CD14-positive monocyte (primary cell): ENCODE results near the gene RECK. TPM values are rescaled to one million over a fixed set of nuclear protein-coding genes. Genes with fewer than 3 reads are reported as not detected.

Experiments
- DNase-seq, 3 donors: peaks; one replicate each; pipeline ENCODE4 v3.0.0-alpha.2; 2011 to 2022
- H2AFZ ChIP-seq: 2 replicates; pipeline ENCODE4 v1.6.0; 2012; ENCODE audit warnings: mild to moderate bottlenecking, low read depth, low read length, inconsistent platforms; ENCODE audit not compliant: insufficient read depth, poor library complexity, severe bottlenecking
- H3K27ac ChIP-seq, 2 donors: 1 replicate in 1 of 2; 2 replicates in 1 of 2; pipeline ENCODE4 v1.5.1; 2012 to 2013; ENCODE audit warnings: low read length in 2 of 2, control low read depth in 1 of 2, inconsistent platforms in 1 of 2, low read depth in 1 of 2, mild to moderate bottlenecking in 1 of 2
- H3K27me3 ChIP-seq, 2 donors: one replicate each; pipeline versions ENCODE4 v1.6.0 to v1.6.1; 2011 to 2013; ENCODE audit warnings: low read length in 2 of 2; ENCODE audit not compliant: control insufficient read depth in 2 of 2, insufficient read depth in 2 of 2
- H3K36me3 ChIP-seq, 2 donors: replicated peaks in 1 of 2; 1 replicate in 1 of 2; 2 replicates in 1 of 2; pipeline versions ENCODE4 v1.5.1 to v1.6.1; 2012 to 2013; ENCODE audit warnings: low read length in 2 of 2, control low read depth in 1 of 2, inconsistent platforms in 1 of 2, mild to moderate bottlenecking in 1 of 2; ENCODE audit not compliant: insufficient read depth in 2 of 2, control insufficient read depth in 1 of 2
- H3K4me1 ChIP-seq, 2 donors: 1 replicate in 1 of 2; 2 replicates in 1 of 2; pipeline versions ENCODE4 v1.5.1 to v1.6.1; 2012 to 2013; ENCODE audit warnings: low read length in 2 of 2, control low read depth in 1 of 2, inconsistent platforms in 1 of 2, mild to moderate bottlenecking in 1 of 2, moderate library complexity in 1 of 2; ENCODE audit not compliant: insufficient read depth in 2 of 2, control insufficient read depth in 1 of 2
- H3K4me2 ChIP-seq: replicated peaks from 2 replicates; pipeline ENCODE3; 2012; ENCODE audit warnings: low read length, moderate library complexity, mild to moderate bottlenecking; ENCODE audit not compliant: poor library complexity, severe bottlenecking; ENCODE audit errors: extremely low read depth
- H3K4me3 ChIP-seq, 3 experiments: fragments of 200-600 bp in 1 of 3; sonication (generic) in 1 of 3; replicated peaks in 1 of 3; 1 replicate in 2 of 3; 2 replicates in 1 of 3; pipeline ENCODE4 v1.5.1; 2011 to 2013; ENCODE audit warnings: low read length in 3 of 3, mild to moderate bottlenecking in 3 of 3, control low read depth in 2 of 3, low read depth in 2 of 3, inconsistent platforms in 1 of 3, moderate library complexity in 1 of 3
- H3K79me2 ChIP-seq: 2 replicates; pipeline ENCODE4 v1.6.0; 2012; ENCODE audit warnings: mild to moderate bottlenecking, control low read depth, inconsistent platforms, low read length, moderate library complexity; ENCODE audit not compliant: insufficient read depth
- H3K9ac ChIP-seq: 2 replicates; pipeline ENCODE4 v1.6.0; 2017; ENCODE audit warnings: low read length, mild to moderate bottlenecking; ENCODE audit not compliant: insufficient read depth, poor library complexity, severe bottlenecking
- H3K9me3 ChIP-seq, 2 donors: replicated peaks in 1 of 2; 1 replicate in 1 of 2; 2 replicates in 1 of 2; pipeline versions ENCODE4 v1.5.1 to v1.6.1; 2012 to 2013; ENCODE audit warnings: low read length in 2 of 2, control low read depth in 1 of 2; ENCODE audit not compliant: control insufficient read depth in 1 of 2, insufficient read depth in 1 of 2
- H4K20me1 ChIP-seq: 2 replicates; pipeline ENCODE4 v1.6.0; 2012; ENCODE audit warnings: mild to moderate bottlenecking, low read length, control low read depth, moderate library complexity; ENCODE audit not compliant: insufficient read depth
- H3K27ac Mint-ChIP-seq, 7 donors: one replicate each; pipeline ENCODE4 v1.8.0; 2020; ENCODE audit warnings: mild to moderate bottlenecking in 7 of 7, mixed read lengths in 7 of 7, moderate library complexity in 6 of 7, inconsistent platforms in 2 of 7
- H3K27me3 Mint-ChIP-seq, 3 donors: one replicate each; pipeline ENCODE4 v1.8.0; 2021 to 2022; ENCODE audit warnings: low read depth in 3 of 3, mild to moderate bottlenecking in 3 of 3, mixed read lengths in 3 of 3, moderate library complexity in 3 of 3, inconsistent platforms in 1 of 3
- H3K36me3 Mint-ChIP-seq, 2 donors: one replicate each; pipeline ENCODE4 v1.8.0; 2020; ENCODE audit warnings: mixed read lengths in 2 of 2, inconsistent platforms in 1 of 2, mild to moderate bottlenecking in 1 of 2
- H3K4me1 Mint-ChIP-seq: one replicate; pipeline ENCODE4 v1.8.0; 2020; ENCODE audit warnings: mild to moderate bottlenecking, mixed read lengths
- H3K4me3 Mint-ChIP-seq, 2 donors: one replicate each; pipeline ENCODE4 v1.8.0; 2020; ENCODE audit warnings: mild to moderate bottlenecking in 2 of 2, mixed read lengths in 2 of 2, moderate library complexity in 1 of 2
- H3K9me3 Mint-ChIP-seq, 7 donors: one replicate each; pipeline ENCODE4 v1.8.0; 2020 to 2022; ENCODE audit warnings: mixed read lengths in 7 of 7, mild to moderate bottlenecking in 6 of 7, moderate library complexity in 6 of 7, inconsistent platforms in 2 of 7
- CTCF ChIP-seq: fragments of 200-600 bp; IDR thresholded peaks from one replicate; pipeline ENCODE4 v1.8.0; 2022; ENCODE audit warnings: antibody characterized with exemption, mild to moderate bottlenecking
- WGBS: methylation state at CpG from one replicate; pipeline ENCODE4 v1.1.5; 2013; ENCODE audit warnings: missing lambda C conversion rate; ENCODE audit not compliant: insufficient coverage; 5-methylcytosine and 5-hydroxymethylcytosine counted together
- intact Hi-C, 2 donors: fragments of 100-400 bp; cut with micrococcal nuclease; formaldehyde crosslinking; loops; one replicate each; pipeline versions ENCODE4 v1.15.0 to v1.15.1; 2023
- polyA plus RNA-seq, 3 donors: library from polyadenylated mRNA; depleted of rRNA in 1 of 3; unstranded in 2 of 3; stranded (reverse) in 1 of 3; fragments of 300-500 nt in 2 of 3; fragments of >200 nt in 1 of 3; fragmentation: Illumina TruSeq in 2 of 3; gene quantifications; 1 replicate in 2 of 3; 2 replicates in 1 of 3; pipeline ENCODE4 v1.2.3, GENCODE V29; 2012 to 2021

The RECK gene
- polyA plus RNA-seq, 3 donors, result 5.0 to 5.2 (median 5.1) TPM

- TF ChIP-seq CTCF, result no peak
- no peak for DNase-seq
- Histone ChIP-seq H3K79me2 (peaks cover 71% of the 10 kb centered on the region), H3K9ac (no peak overlapping the region), H3K9me3 (peaks cover 0 to 3% of the 10 kb centered on the region in 2 donors), H3K27ac (peak overlapping the region; percentile 97 to 99), H4K20me1 (peaks cover 57% of the 10 kb centered on the region), H2AFZ (no peak overlapping the region), H3K4me1 (peaks cover 100% of the 10 kb centered on the region in 2 donors), H3K4me2 (peak overlapping the region; percentile 5), H3K27me3 (no peaks in the 10 kb centered on the region), H3K36me3 (peaks cover 32 to 64% of the 10 kb centered on the region in 2 donors), H3K4me3 (peak overlapping the region in 1 of 3 experiments; percentile 39)
- H3K27ac Mint-ChIP-seq, result peak overlapping the region; percentile 89 to 100 (median 100)
- peaks cover 0 to 3% (median 1%) of the 10 kb centered on the region in 7 donors for H3K9me3 Mint-ChIP-seq
- H3K36me3 Mint-ChIP-seq, result peaks cover 72 to 90% of the 10 kb centered on the region in 2 donors
- H3K4me3 Mint-ChIP-seq, result no peak overlapping the region
- peaks cover 96% of the 10 kb centered on the region for H3K4me1 Mint-ChIP-seq
- H3K27me3 Mint-ChIP-seq, result peaks cover 0 to 3% (median 0%) of the 10 kb centered on the region in 3 donors
- 78% methylated on average over 13 of the region's 14 CpGs for WGBS
- intact Hi-C loops, result no loop called here
Measured at GRCh38 chr9:36147441-36148175, 110.9 kb downstream of the RECK start.

GRCh38 chr9:36148311-36149051 is 111.8 kb downstream of the RECK start:
- H3K36me3 Mint-ChIP-seq, result peaks cover 70 to 91% of the 10 kb centered on the region in 2 donors
- H2AFZ ChIP-seq, result no peak overlapping the region
- no peak for TF ChIP-seq CTCF
- H3K4me1 ChIP-seq, result peaks cover 100% of the 10 kb centered on the region in 2 donors
- peak overlapping the region; percentile 47 for H3K4me2 ChIP-seq
- intact Hi-C loops, result no loop called here
- peaks cover 0 to 3% (median 0%) of the 10 kb centered on the region in 3 donors for H3K27me3 Mint-ChIP-seq
- H3K27ac ChIP-seq, result peak overlapping the region; percentile 97 to 99
- DNase-seq, result peak; percentile 94 to 97 (median 96)
- H3K9me3 Mint-ChIP-seq, result peaks cover 0 to 3% (median 1%) of the 10 kb centered on the region in 7 donors
- 68% methylated on average over 7 of the region's 14 CpGs for WGBS
- peaks cover 48% of the 10 kb centered on the region for H4K20me1 ChIP-seq
- peaks cover 34 to 61% of the 10 kb centered on the region in 2 donors for H3K36me3 ChIP-seq
- no peaks in the 10 kb centered on the region for H3K27me3 ChIP-seq
- peaks cover 0 to 3% of the 10 kb centered on the region in 2 donors for H3K9me3 ChIP-seq
- peaks cover 71% of the 10 kb centered on the region for H3K79me2 ChIP-seq
- peak overlapping the region; percentile 89 to 100 (median 100) for H3K27ac Mint-ChIP-seq
- H3K4me3 Mint-ChIP-seq, result peak overlapping the region in 1 of 2 donors; percentile 15
- peaks cover 93% of the 10 kb centered on the region for H3K4me1 Mint-ChIP-seq
- no peak overlapping the region for H3K9ac ChIP-seq
- H3K4me3 ChIP-seq, result peak overlapping the region in 1 of 3 experiments; percentile 39
